GM12891 (cell line): ENCODE results near the gene IVNS1ABP.

ENCODE experiments used
- POLR2A ChIP-seq: IDR thresholded peaks from 2 replicates; pipeline ENCODE4 v1.6.1; 2011; ENCODE audit warnings: low read depth, low read length, control low read depth
- POLR2AphosphoS5 ChIP-seq: IDR thresholded peaks from 2 replicates; pipeline ENCODE4 v1.6.1; 2011; ENCODE audit warnings: low read depth, low read length, control low read depth
- TAF1 ChIP-seq: IDR thresholded peaks from 2 replicates; pipeline ENCODE4 v1.6.1; 2011; ENCODE audit warnings: low read depth, low read length, control low read depth

- TF ChIP-seq POLR2A: no peak
- TF ChIP-seq TAF1: no peak
- TF ChIP-seq POLR2AphosphoS5: no peak
These were observed 8.4 kb upstream of the IVNS1ABP start for GRCh38 chr1:185325413-185325812.
